GM23338 (cell line): Measurements from ENCODE around the gene GABARAPL1. TPM values are rescaled to one million over a fixed set of nuclear protein-coding genes. Genes with fewer than 3 reads are reported as not detected.
A peak's percentile ranks its signal among the peaks of the same experiment; 100 is the strongest.

ENCODE experiments used
- ATAC-seq: fragments of 200-7000 bp; cut with Tn5 transposase; 3 replicates; pipeline ENCODE4 v1.9.1; 2020
- DNase-seq: peaks from one replicate; pipeline ENCODE4 v3.0.0-alpha.2; 2015; ENCODE audit warnings: low spot score
- H2AFZ ChIP-seq: fragments of 200-600 bp; sonication (generic); 2 replicates; pipeline ENCODE4 v1.8.0; 2016; ENCODE audit warnings: antibody characterized with exemption, mild to moderate bottlenecking, moderate library complexity
- H3F3A ChIP-seq: fragments of 200-600 bp; sonication (generic); replicated peaks from 2 replicates; pipeline ENCODE4 v1.8.0; 2017; ENCODE audit warnings: antibody characterized with exemption, mixed run types, low read depth
- H3K27ac ChIP-seq: fragments of 200-600 bp; sonication (generic); 2 replicates; pipeline ENCODE4 v1.6.1; 2016; ENCODE audit warnings: low read depth
- H3K27me3 ChIP-seq: fragments of 200-600 bp; sonication (generic); 2 replicates; pipeline ENCODE4 v1.8.0; 2016; ENCODE audit warnings: mild to moderate bottlenecking, mixed run types, moderate library complexity; ENCODE audit not compliant: insufficient read depth
- H3K36me3 ChIP-seq: fragments of 200-600 bp; sonication (generic); 2 replicates; pipeline ENCODE4 v1.8.0; 2016; ENCODE audit warnings: mild to moderate bottlenecking; ENCODE audit not compliant: insufficient read depth
- H3K4me1 ChIP-seq: fragments of 200-600 bp; sonication (generic); 2 replicates; pipeline ENCODE4 v1.8.0; 2016; ENCODE audit warnings: mild to moderate bottlenecking, moderate library complexity; ENCODE audit not compliant: insufficient read depth
- H3K4me2 ChIP-seq: fragments of 200-600 bp; sonication (generic); 2 replicates; pipeline ENCODE4 v1.7.1; 2017; ENCODE audit warnings: mixed run types
- H3K4me3 ChIP-seq: fragments of 200-600 bp; sonication (generic); 2 replicates; pipeline ENCODE4 v1.6.1; 2016; ENCODE audit warnings: mixed run types
- H3K79me2 ChIP-seq: fragments of 200-600 bp; sonication (generic); replicated peaks from 2 replicates; pipeline ENCODE4 v1.8.0; 2017; ENCODE audit warnings: mild to moderate bottlenecking; ENCODE audit not compliant: insufficient read depth
- H3K9me2 ChIP-seq: fragments of 200-600 bp; sonication (generic); 2 replicates; pipeline ENCODE4 v1.8.0; 2017; ENCODE audit not compliant: insufficient read depth
- H4K20me1 ChIP-seq: fragments of 200-600 bp; sonication (generic); replicated peaks from 2 replicates; pipeline ENCODE4 v1.8.0; 2017; ENCODE audit warnings: mild to moderate bottlenecking; ENCODE audit not compliant: insufficient read depth
- H3K27ac Mint-ChIP-seq: 2 replicates; pipeline ENCODE4 v1.8.0; 2020; ENCODE audit warnings: inconsistent platforms, mild to moderate bottlenecking, moderate library complexity, mixed read lengths
- H3K27me3 Mint-ChIP-seq: 3 replicates; pipeline ENCODE4 v1.8.0; 2022; ENCODE audit warnings: low read depth, mild to moderate bottlenecking, moderate library complexity, mixed read lengths, inconsistent platforms; ENCODE audit not compliant: insufficient read depth, poor library complexity
- H3K36me3 Mint-ChIP-seq: 3 replicates; pipeline ENCODE4 v1.8.0; 2021; ENCODE audit warnings: low read depth, mild to moderate bottlenecking, inconsistent platforms, moderate library complexity, mixed read lengths
- H3K4me1 Mint-ChIP-seq: 3 replicates; pipeline ENCODE4 v1.8.0; 2020; ENCODE audit warnings: mild to moderate bottlenecking, inconsistent platforms, mixed read lengths
- H3K4me3 Mint-ChIP-seq: 3 replicates; pipeline ENCODE4 v1.8.0; 2021; ENCODE audit warnings: moderate library complexity, mild to moderate bottlenecking, inconsistent platforms, mixed read lengths
- H3K9me3 Mint-ChIP-seq: 3 replicates; pipeline ENCODE4 v1.8.0; 2020; ENCODE audit warnings: moderate library complexity, mild to moderate bottlenecking, inconsistent platforms, mixed read lengths
- CREB1 ChIP-seq: fragments of 250-450 bp; sonication (Bioruptor Pico); IDR thresholded peaks from 2 replicates; pipeline ENCODE4 v1.5.0; 2020; ENCODE audit warnings: low read depth, mild to moderate bottlenecking, moderate library complexity
- CTCF ChIP-seq, 2 experiments: fragments of 200-600 bp in 1 of 2; sonication (generic) in 1 of 2; conservative IDR thresholded peaks; 2 replicates each; pipeline versions ENCODE4 v1.5.1 to v1.6.1; 2016 to 2017; ENCODE audit warnings: antibody characterized with exemption in 2 of 2, low read depth in 2 of 2, mild to moderate bottlenecking in 2 of 2, moderate library complexity in 1 of 2
- ETS1 ChIP-seq: IDR thresholded peaks from 2 replicates; pipeline ENCODE4 v1.6.1; 2016; ENCODE audit warnings: antibody characterized with exemption
- EZH2phosphoT487 ChIP-seq: fragments of 200-600 bp; sonication (generic); IDR thresholded peaks from one replicate; pipeline ENCODE4 v1.8.1; 2018; ENCODE audit warnings: antibody characterized with exemption; ENCODE audit not compliant: unreplicated experiment
- JUNB ChIP-seq: IDR thresholded peaks from one replicate; pipeline ENCODE4 v1.6.1; 2016; ENCODE audit warnings: antibody characterized with exemption; ENCODE audit not compliant: unreplicated experiment
- NANOG ChIP-seq: IDR thresholded peaks from 2 replicates; pipeline ENCODE4 v1.6.1; 2016; ENCODE audit warnings: antibody characterized with exemption, borderline replicate concordance
- POLR2AphosphoS5 ChIP-seq: IDR thresholded peaks from 2 replicates; pipeline ENCODE4 v1.6.1; 2016; ENCODE audit warnings: antibody characterized with exemption, low read depth
- STAT1 ChIP-seq: IDR thresholded peaks from one replicate; pipeline ENCODE4 v1.6.1; 2016; ENCODE audit warnings: antibody characterized with exemption; ENCODE audit not compliant: unreplicated experiment
- ZNF114 ChIP-seq: fragments of 250-450 bp; sonication (Bioruptor Pico); IDR thresholded peaks from 2 replicates; pipeline ENCODE4 v1.5.0; 2020; ENCODE audit warnings: mild to moderate bottlenecking, moderate library complexity
- ZNF331 ChIP-seq: fragments of 250-450 bp; sonication (Bioruptor Pico); IDR thresholded peaks from 2 replicates; pipeline ENCODE4 v1.5.0; 2020; ENCODE audit warnings: low read depth, mild to moderate bottlenecking, moderate library complexity
- polyA plus RNA-seq: library from polyadenylated mRNA; unstranded; fragments of >200 nt; fragmentation: Nextera tagmentation; extraction: Ambion mirVana; gene quantifications from 2 replicates; pipeline ENCODE4 v1.2.1, GENCODE V29; 2016
- total RNA-seq: library from RNA; depleted of rRNA; stranded (reverse); fragments of >200 nt; shearing (Covaris generic); gene quantifications from 2 replicates; pipeline ENCODE4 v1.2.3, GENCODE V29; 2014
- TF ChIP-seq, protein P1 (sequence below): IDR thresholded peaks from one replicate; pipeline ENCODE4 v1.6.1; 2018; ENCODE audit warnings: antibody characterized with exemption; ENCODE audit not compliant: unreplicated experiment

Gene GABARAPL1
- total and polyA plus RNA-seq, 2 experiments from 2014 or later, result 35.7 to 77.8 TPM

- H3K27ac ChIP-seq, result no peak overlapping the region
- ATAC-seq (no peak), DNase-seq (no peak)
- Mint-ChIP-seq H3K4me3 (no peak overlapping the region), H3K27ac (no peak overlapping the region), H3K36me3 (no peaks in the 10 kb centered on the region), H3K4me1 (peaks cover 7% of the 10 kb centered on the region; the same call in 2 of the 3 replicates), H3K27me3 (peaks cover 5% of the 10 kb centered on the region), H3K9me3 (no peaks in the 10 kb centered on the region)
- H3K4me3 ChIP-seq, result no peak overlapping the region
- H3K9me2 ChIP-seq, result no peaks in the 10 kb centered on the region
- H3K36me3 ChIP-seq, result no peaks in the 10 kb centered on the region
- H3K27me3 ChIP-seq, result no peaks in the 10 kb centered on the region
- H3K4me2 ChIP-seq, result no peak overlapping the region
- no peaks in the 10 kb centered on the region for H3F3A ChIP-seq
- no peak for TF ChIP-seq CTCF (conservative IDR thresholded peaks at IDR 0.05; ENCODE audit: low read depth in 2 of 2)
- TF ChIP-seq CREB1, result no peak
- TF ChIP-seq ETS1, result no peak
- TF ChIP-seq JUNB, result no peak
- H2AFZ ChIP-seq, result peak overlapping the region; percentile 25; the same call in 1 of the 2 replicates
- no peaks in the 10 kb centered on the region for H3K4me1 ChIP-seq
- no peaks in the 10 kb centered on the region for H4K20me1 ChIP-seq
- H3K79me2 ChIP-seq, result no peaks in the 10 kb centered on the region
Observed at GRCh38 chr12:10182354-10183049, 30.2 kb upstream of the GABARAPL1 start.

- ATAC-seq (no peak), DNase-seq (no peak)
- Histone ChIP-seq H3K9me2 (no peaks in the 10 kb centered on the region), H3K4me2 (no peak overlapping the region), H3K27ac (no peak overlapping the region), H3K79me2 (no peaks in the 10 kb centered on the region), H4K20me1 (no peaks in the 10 kb centered on the region), H3K4me1 (no peaks in the 10 kb centered on the region), H3K4me3 (no peak overlapping the region), H3K27me3 (no peaks in the 10 kb centered on the region), H2AFZ (peak overlapping the region; percentile 53; the same call in 1 of the 2 replicates), H3K36me3 (no peaks in the 10 kb centered on the region), H3F3A (no peaks in the 10 kb centered on the region)
- H3K27me3 Mint-ChIP-seq, result peaks cover 5% of the 10 kb centered on the region
- no peak overlapping the region for H3K27ac Mint-ChIP-seq
- H3K4me3 Mint-ChIP-seq, result no peak overlapping the region
- H3K36me3 Mint-ChIP-seq, result no peaks in the 10 kb centered on the region
- H3K9me3 Mint-ChIP-seq, result no peaks in the 10 kb centered on the region
- H3K4me1 Mint-ChIP-seq, result peaks cover 3% of the 10 kb centered on the region; the same call in 1 of the 3 replicates
- TF ChIP-seq STAT1 (no peak), POLR2AphosphoS5 (no peak), CTCF (conservative IDR thresholded peaks at IDR 0.05; ENCODE audit: low read depth in 2 of 2) (no peak), ZNF114 (CRISPR knock-in tag) (no peak), ZNF331 (CRISPR knock-in tag) (no peak), NANOG (no peak), EZH2phosphoT487 (no peak), ETS1 (no peak), JUNB (no peak)
- TF ChIP-seq, protein P1, sequence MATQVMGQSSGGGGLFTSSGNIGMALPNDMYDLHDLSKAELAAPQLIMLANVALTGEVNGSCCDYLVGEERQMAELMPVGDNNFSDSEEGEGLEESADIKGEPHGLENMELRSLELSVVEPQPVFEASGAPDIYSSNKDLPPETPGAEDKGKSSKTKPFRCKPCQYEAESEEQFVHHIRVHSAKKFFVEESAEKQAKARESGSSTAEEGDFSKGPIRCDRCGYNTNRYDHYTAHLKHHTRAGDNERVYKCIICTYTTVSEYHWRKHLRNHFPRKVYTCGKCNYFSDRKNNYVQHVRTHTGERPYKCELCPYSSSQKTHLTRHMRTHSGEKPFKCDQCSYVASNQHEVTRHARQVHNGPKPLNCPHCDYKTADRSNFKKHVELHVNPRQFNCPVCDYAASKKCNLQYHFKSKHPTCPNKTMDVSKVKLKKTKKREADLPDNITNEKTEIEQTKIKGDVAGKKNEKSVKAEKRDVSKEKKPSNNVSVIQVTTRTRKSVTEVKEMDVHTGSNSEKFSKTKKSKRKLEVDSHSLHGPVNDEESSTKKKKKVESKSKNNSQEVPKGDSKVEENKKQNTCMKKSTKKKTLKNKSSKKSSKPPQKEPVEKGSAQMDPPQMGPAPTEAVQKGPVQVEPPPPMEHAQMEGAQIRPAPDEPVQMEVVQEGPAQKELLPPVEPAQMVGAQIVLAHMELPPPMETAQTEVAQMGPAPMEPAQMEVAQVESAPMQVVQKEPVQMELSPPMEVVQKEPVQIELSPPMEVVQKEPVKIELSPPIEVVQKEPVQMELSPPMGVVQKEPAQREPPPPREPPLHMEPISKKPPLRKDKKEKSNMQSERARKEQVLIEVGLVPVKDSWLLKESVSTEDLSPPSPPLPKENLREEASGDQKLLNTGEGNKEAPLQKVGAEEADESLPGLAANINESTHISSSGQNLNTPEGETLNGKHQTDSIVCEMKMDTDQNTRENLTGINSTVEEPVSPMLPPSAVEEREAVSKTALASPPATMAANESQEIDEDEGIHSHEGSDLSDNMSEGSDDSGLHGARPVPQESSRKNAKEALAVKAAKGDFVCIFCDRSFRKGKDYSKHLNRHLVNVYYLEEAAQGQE, result no peak
Observed at GRCh38 chr12:10184261-10184843, 28.3 kb upstream of the GABARAPL1 start.
